ENCODE measurements around the gene PLA2G4E.

Gene PLA2G4E

DNA sequence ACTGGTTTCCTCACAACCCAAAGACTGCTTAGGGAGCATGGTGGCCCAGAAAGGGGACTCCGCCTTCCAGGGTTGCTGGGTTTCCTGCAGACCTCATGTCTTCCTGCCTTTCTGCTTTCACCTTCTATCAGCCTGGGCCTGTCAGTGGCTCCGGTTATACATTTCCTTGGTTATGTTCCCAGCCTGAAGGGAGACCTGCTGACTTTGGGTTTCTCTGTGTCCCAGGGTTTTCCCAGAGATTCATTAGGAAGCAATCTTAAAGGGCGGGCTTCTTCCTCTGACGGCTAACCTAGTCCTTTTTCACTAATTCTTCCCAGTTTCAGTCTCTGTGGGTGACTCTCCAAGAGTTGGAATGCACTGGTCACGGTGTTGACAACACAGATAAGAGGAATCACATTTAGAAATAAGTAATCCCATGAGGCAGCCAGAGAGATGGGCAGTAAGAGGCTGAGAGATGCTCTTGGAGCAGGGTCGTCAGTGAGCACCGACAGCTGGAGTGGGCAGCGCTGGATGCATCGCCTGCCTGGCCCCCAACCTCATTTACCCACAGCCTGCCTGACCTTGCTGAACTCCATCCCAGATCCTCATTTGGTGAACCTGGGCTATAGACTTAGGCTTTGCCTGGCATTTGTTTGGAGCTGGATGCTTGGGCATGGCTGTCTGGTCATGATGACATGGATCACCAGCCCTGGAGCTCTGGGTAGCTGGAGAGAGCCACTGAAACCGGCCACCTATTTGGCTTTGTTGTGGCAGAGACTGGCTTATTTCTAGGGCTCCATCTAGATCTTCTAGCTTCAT is 38.5 kb downstream of the PLA2G4E start:
- Histone ChIP-seq H3K4me1 (ENCODE audit: control insufficient read depth, insufficient read depth, low read length, unreplicated experiment) (no peaks in the 10 kb centered on the region), H3K79me2 (ENCODE audit: control insufficient read depth, insufficient read depth, low read length, unreplicated experiment) (no peaks in the 10 kb centered on the region), H3K4me3 (ENCODE audit: low read depth, low read length) (no peak overlapping the region), H3K27ac (ENCODE audit: low read depth, low read length) (no peak overlapping the region), H2AFZ (ENCODE audit: low read length, unreplicated experiment) (no peak overlapping the region), H3K36me3 (ENCODE audit: insufficient read depth, low read length) (no peaks in the 10 kb centered on the region), H3K27me3 (ENCODE audit: insufficient read depth, low read length) (0 out of 2 replicates have a peak, but pooled peaks cover 4% of the 10 kb centered on the region)

DNA sequence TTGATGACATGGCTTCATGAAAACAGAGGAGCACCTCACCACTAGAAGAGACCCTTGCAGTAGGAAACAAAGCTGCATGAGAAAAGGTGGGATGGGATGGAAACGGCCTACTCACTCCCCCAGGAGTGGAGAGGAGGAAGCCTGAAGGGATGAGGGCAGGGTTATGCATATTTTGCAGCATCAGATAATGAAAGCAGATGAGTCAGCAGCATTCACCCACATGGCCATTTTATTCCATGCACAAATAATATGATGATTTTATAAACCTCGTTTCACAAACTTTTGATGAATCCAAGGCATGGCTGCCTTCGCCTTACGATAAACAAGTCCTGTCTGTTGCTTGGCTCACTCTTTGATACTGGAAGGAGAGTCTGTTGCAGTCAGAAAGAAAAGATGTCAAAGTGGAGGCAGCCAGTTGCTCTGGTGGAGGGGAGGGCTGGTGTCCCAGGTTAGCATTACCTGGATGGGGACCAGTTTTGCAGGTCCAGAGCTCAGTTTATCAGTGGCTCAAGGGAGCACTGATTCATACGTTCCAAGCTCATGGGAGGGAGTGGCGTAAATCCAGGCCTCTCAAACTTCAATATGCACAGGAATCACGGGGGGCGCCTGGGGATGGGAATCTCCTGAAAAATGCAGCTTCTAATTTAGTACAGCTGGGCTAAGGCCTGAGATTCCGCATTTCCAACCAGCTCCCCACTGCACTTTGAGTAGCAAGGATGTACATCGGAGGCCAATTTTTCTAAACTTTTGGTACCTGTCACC is 39.3 kb downstream of the PLA2G4E start:
- Histone ChIP-seq H3K4me3 (ENCODE audit: low read depth, low read length) (no peak overlapping the region), H3K27ac (ENCODE audit: low read depth, low read length) (no peak overlapping the region), H3K79me2 (ENCODE audit: control insufficient read depth, insufficient read depth, low read length, unreplicated experiment) (no peaks in the 10 kb centered on the region), H3K4me1 (ENCODE audit: control insufficient read depth, insufficient read depth, low read length, unreplicated experiment) (no peaks in the 10 kb centered on the region), H2AFZ (ENCODE audit: low read length, unreplicated experiment) (no peak overlapping the region), H3K27me3 (ENCODE audit: insufficient read depth, low read length) (0 out of 2 replicates have a peak, but pooled peaks cover 4% of the 10 kb centered on the region), H3K36me3 (ENCODE audit: insufficient read depth, low read length) (no peaks in the 10 kb centered on the region)

DNA sequence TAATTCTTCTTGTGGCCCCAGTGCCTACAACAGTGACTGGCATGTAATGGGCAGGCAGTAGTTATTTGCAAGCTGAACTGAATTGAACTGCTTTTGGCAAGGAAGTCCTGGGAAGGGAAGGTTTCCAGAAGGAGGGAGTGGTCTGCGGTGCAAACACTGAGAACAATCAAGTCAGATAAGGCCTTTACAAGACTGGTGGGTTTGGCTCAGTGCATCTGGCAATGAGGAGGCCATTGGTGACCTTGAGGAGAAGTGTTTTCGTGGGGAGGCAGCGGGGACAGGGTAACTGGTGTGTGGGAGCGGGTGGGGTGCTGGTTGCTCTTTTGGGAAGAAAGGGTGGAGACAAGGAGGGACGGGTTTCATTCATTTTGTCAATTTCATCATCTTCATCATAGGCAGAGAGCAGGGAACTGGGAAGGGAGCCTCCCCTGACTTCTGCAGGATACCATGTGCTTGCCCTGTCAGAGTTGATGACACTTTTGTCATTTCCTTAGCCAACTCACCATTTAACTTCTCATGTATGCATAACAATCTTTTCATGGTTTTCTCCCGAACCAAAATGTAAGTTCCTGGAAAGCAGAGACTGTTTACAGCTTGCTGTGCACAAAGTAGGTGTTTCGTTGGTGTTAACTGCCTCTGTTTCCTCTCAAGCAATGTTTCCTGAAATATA is 40.1 kb downstream of the PLA2G4E start:
- H3K79me2 ChIP-seq (ENCODE audit: control insufficient read depth, insufficient read depth, low read length, unreplicated experiment), result no peaks in the 10 kb centered on the region
- H3K27ac ChIP-seq (ENCODE audit: low read depth, low read length), result no peak overlapping the region
- no peak overlapping the region for H2AFZ ChIP-seq (ENCODE audit: low read length, unreplicated experiment)
- H3K27me3 ChIP-seq (ENCODE audit: insufficient read depth, low read length), result 0 out of 2 replicates have a peak, but pooled peaks cover 4% of the 10 kb centered on the region
- H3K4me3 ChIP-seq (ENCODE audit: low read depth, low read length), result no peak overlapping the region
- H3K36me3 ChIP-seq (ENCODE audit: insufficient read depth, low read length), result no peaks in the 10 kb centered on the region
- no peaks in the 10 kb centered on the region for H3K4me1 ChIP-seq (ENCODE audit: control insufficient read depth, insufficient read depth, low read length, unreplicated experiment)

DNA sequence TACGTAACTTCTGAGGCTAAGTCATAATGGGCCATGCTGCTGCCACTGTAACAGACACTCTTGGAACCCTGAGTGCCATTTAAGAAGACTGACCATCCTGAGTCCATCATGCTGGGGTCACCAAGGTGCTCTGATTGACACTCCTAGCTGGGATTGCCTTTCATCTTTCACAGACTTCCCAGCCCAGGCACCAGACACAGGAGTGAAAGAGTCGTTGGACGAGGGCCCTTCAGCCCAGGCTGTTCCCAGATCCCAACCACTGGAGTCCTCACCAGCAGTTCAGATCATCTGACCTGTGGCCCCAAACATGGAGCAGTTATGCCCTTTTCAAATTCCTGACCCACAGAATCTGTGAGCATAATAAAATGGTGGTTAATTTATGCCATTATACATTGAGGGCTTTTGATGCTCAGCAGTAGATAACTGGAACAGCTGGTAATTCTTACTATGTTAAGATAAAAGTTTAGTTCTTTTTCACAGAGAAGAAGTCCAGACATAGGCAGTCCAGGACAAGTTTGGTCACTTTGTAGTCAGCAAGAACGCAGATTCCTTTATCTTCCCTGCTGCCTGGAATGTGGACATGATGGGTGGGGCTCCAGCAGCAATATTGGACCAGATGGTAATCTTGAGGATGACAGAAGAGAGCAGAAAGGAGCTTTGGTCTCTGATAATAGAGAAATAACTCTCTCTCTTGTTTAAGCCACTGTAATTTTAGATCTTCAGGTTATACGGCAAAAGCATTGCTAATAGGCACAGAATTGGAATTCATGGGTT is 41.2 kb downstream of the PLA2G4E start:
- Histone ChIP-seq H3K4me3 (ENCODE audit: low read depth, low read length) (no peak overlapping the region), H3K27ac (ENCODE audit: low read depth, low read length) (no peak overlapping the region), H3K4me1 (ENCODE audit: control insufficient read depth, insufficient read depth, low read length, unreplicated experiment) (no peaks in the 10 kb centered on the region), H2AFZ (ENCODE audit: low read length, unreplicated experiment) (no peak overlapping the region), H3K79me2 (ENCODE audit: control insufficient read depth, insufficient read depth, low read length, unreplicated experiment) (no peaks in the 10 kb centered on the region), H3K36me3 (ENCODE audit: insufficient read depth, low read length) (no peaks in the 10 kb centered on the region), H3K27me3 (ENCODE audit: insufficient read depth, low read length) (0 out of 2 replicates have a peak, but pooled peaks cover under 1% of the 10 kb centered on the region)

DNA sequence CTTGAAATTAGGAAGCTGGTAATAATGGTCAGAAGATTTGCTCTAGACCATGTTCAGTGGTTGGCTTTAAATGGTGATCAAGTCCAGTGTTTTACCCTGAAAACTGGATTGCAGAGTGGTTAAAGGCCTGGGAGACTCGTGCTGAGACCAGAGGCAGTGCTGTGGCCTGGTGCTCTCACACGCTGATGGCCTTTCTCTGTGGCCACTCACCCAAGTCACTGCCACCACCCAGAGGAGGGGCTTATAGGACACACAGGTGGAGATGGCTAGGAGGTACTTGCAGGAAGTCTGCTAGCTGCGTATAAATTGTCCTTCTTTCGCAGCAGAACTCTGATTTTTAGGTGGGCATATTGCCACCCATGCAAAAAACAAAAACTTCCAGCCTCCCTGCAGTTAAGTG is 42.3 kb downstream of the PLA2G4E start:
- Histone ChIP-seq H2AFZ (ENCODE audit: low read length, unreplicated experiment) (no peak overlapping the region), H3K79me2 (ENCODE audit: control insufficient read depth, insufficient read depth, low read length, unreplicated experiment) (no peaks in the 10 kb centered on the region), H3K4me1 (ENCODE audit: control insufficient read depth, insufficient read depth, low read length, unreplicated experiment) (no peaks in the 10 kb centered on the region), H3K4me3 (ENCODE audit: low read depth, low read length) (no peak overlapping the region), H3K27me3 (ENCODE audit: insufficient read depth, low read length) (no peaks in the 10 kb centered on the region), H3K27ac (ENCODE audit: low read depth, low read length) (no peak overlapping the region), H3K36me3 (ENCODE audit: insufficient read depth, low read length) (no peaks in the 10 kb centered on the region)

DNA sequence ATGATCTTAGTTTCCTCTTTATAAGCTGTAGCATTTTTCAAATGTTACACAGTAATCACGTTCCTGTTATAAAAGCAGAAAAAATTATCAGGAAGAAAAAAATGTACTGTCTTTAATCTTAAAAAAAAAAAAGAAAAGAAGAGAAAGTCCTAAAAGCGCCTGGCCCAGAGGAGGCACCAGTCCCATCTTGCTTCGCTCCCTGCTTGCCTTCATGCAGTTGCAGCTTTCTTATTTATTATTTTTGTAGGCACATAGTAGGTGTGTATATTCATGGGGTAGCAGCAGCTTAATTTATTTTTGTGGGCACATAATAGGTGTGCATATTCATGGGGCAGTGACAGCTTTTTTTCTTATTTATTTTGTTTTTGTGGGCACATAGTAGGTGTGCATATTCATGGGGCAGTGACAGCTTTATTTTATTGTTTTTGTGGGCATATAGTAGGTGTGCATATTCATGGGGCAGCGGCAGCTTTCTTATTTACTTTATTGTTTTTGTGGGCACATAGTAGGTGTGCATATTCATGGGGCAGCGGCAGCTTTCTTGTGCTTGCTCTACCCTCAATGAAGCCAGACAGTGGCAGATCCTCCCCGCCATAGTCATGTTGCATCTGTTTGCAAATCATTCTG is 43.0 kb downstream of the PLA2G4E start:
- no peaks in the 10 kb centered on the region for H3K79me2 ChIP-seq (ENCODE audit: control insufficient read depth, insufficient read depth, low read length, unreplicated experiment)
- H3K4me1 ChIP-seq (ENCODE audit: control insufficient read depth, insufficient read depth, low read length, unreplicated experiment), result no peaks in the 10 kb centered on the region
- no peaks in the 10 kb centered on the region for H3K27me3 ChIP-seq (ENCODE audit: insufficient read depth, low read length)
- H3K27ac ChIP-seq (ENCODE audit: low read depth, low read length), result no peak overlapping the region
- H3K36me3 ChIP-seq (ENCODE audit: insufficient read depth, low read length), result no peaks in the 10 kb centered on the region
- H2AFZ ChIP-seq (ENCODE audit: low read length, unreplicated experiment), result no peak overlapping the region
- no peak overlapping the region for H3K4me3 ChIP-seq (ENCODE audit: low read depth, low read length)

DNA sequence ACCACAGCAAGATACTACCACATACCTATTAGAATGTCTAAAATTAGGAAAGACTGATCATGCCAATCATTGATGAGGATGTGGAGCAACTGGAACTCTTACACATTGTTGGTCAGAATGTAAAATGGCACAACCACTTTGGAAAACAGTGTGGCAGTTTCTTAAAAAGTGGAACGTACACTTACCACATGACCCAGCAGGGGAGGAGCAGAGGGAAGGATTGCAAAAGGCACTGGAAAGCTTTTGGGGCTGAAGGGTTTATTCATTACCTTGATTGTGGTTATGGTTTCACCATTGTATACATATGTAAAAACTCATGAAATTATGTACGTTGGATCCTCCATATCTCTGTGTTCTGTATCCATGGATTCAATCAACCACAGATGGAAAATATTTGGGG is 45.2 kb downstream of the PLA2G4E start:
- peaks cover 16% of the 10 kb centered on the region for H3K79me2 ChIP-seq (ENCODE audit: control insufficient read depth, insufficient read depth, low read length, unreplicated experiment)
- H3K4me1 ChIP-seq (ENCODE audit: control insufficient read depth, insufficient read depth, low read length, unreplicated experiment), result peaks cover 5% of the 10 kb centered on the region
- no peak overlapping the region for H3K4me3 ChIP-seq (ENCODE audit: low read depth, low read length)
- no peaks in the 10 kb centered on the region for H3K27me3 ChIP-seq (ENCODE audit: insufficient read depth, low read length)
- no peak overlapping the region for H2AFZ ChIP-seq (ENCODE audit: low read length, unreplicated experiment)
- H3K27ac ChIP-seq (ENCODE audit: low read depth, low read length), result no peak overlapping the region
- H3K36me3 ChIP-seq (ENCODE audit: insufficient read depth, low read length), result no peaks in the 10 kb centered on the region

DNA sequence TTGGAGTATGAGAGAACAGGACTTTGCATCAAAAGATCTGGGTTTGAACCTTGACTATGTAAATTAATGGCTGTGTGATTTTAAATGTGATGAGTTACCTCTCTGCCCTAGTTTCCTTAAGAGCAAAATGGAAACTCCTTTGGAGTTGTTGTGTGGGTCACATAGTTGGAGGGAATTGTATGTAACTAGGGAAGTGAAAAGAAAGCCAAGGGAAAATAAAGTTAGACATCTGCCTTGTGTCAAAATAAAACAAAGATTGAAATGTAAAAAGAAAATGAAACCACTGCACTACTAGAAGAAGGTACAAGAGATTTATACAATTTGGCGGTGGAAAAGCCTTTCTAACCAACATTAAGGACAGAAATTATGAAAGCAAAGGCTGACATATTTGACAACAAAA is 46.8 kb downstream of the PLA2G4E start:
- peaks cover 31% of the 10 kb centered on the region for H3K79me2 ChIP-seq (ENCODE audit: control insufficient read depth, insufficient read depth, low read length, unreplicated experiment)
- H2AFZ ChIP-seq (ENCODE audit: low read length, unreplicated experiment), result no peak overlapping the region
- no peaks in the 10 kb centered on the region for H3K36me3 ChIP-seq (ENCODE audit: insufficient read depth, low read length)
- H3K27me3 ChIP-seq (ENCODE audit: insufficient read depth, low read length), result no peaks in the 10 kb centered on the region
- H3K27ac ChIP-seq (ENCODE audit: low read depth, low read length), result no peak overlapping the region
- no peak overlapping the region for H3K4me3 ChIP-seq (ENCODE audit: low read depth, low read length)
- H3K4me1 ChIP-seq (ENCODE audit: control insufficient read depth, insufficient read depth, low read length, unreplicated experiment), result peaks cover 18% of the 10 kb centered on the region

DNA sequence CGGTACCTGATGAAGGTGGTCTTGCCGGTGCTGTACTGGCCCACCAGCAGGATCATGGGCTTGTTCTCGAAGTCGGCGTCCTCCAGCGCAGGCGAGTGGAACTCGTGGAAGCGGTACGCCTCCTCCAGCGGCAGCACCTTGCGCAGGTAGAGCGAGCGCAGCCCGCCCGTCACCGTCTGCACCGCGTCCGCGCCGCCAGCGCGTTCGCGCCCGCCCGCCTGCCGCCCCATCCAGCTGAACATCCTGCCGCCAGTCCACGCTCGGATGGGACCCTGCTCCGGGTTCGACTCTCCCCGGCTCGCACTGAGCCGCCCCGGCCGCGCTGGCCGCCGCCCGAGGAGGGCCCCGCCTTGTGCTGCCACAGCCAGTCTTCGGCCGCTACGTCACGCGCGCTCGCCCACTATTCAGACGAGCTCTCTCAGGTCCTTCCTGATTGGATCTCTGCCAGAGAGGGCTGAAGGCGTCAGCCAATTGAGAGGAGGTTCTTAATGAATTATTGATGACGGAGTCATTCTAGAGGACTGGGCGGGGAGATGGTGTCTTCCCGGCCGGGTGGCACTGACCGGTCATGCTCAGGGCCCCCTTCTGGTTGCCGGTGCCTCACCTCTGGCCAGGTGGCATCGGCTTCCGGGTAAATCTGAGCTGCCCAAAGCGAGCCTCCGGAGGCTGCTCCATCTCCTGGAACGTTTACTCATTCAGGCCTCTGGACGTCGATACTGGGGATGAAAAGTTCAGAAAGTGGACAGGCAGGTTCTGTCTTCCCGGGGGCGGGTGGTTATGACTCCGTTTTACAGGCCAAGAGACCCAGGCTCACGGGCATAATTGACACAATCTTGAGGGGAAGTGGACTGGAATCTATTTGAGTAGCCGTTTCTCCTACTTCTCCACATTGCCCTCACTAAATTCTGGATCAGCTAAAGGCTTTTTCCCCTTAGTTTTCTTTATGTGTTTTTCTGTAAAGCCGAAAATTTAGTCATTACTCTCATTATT is 48.3 kb downstream of the PLA2G4E start, which contains the start of gene EHD4:
EHD4 (minus strand) TSS at position 305 of the 990 bp plus-strand sequence; CDS start at position 242, 63 bp downstream.
- Histone ChIP-seq H3K79me2 (ENCODE audit: control insufficient read depth, insufficient read depth, low read length, unreplicated experiment) (peaks cover 46% of the 10 kb centered on the region), H3K36me3 (ENCODE audit: insufficient read depth, low read length) (no peaks in the 10 kb centered on the region), H3K27me3 (ENCODE audit: insufficient read depth, low read length) (no peaks in the 10 kb centered on the region), H3K4me1 (ENCODE audit: control insufficient read depth, insufficient read depth, low read length, unreplicated experiment) (peaks cover 32% of the 10 kb centered on the region), H3K27ac (ENCODE audit: low read depth, low read length) (peak within 1 kb of the TSS; percentile 56; the same call in 1 of the 2 replicates), H2AFZ (ENCODE audit: low read length, unreplicated experiment) (peak within 1 kb of the TSS; percentile 91), H3K4me3 (ENCODE audit: low read depth, low read length) (peak within 1 kb of the TSS; percentile 91)
